Endodermal cell (in vitro differentiated cells): Measurements from ENCODE around the gene SND1. TPM values are rescaled to one million over a fixed set of nuclear protein-coding genes. Genes with fewer than 3 reads are reported as not detected.

ENCODE experiments used
- DNase-seq: peaks from one replicate; pipeline ENCODE4 v3.0.0-alpha.2; 2017
- H3K27ac ChIP-seq: 2 replicates; pipeline ENCODE4 v1.5.1; 2013; ENCODE audit warnings: mild to moderate bottlenecking, low read depth, low read length, moderate library complexity
- H3K27me3 ChIP-seq: 2 replicates; pipeline ENCODE4 v1.6.1; 2013; ENCODE audit warnings: mild to moderate bottlenecking, low read length, moderate library complexity; ENCODE audit not compliant: insufficient read depth, control insufficient read depth, poor library complexity, severe bottlenecking
- H3K36me3 ChIP-seq: 2 replicates; pipeline ENCODE4 v1.7.0; 2013; ENCODE audit warnings: mild to moderate bottlenecking, low read length, moderate library complexity; ENCODE audit not compliant: control insufficient read depth, insufficient read depth
- H3K4me1 ChIP-seq: one replicate; pipeline ENCODE4 v1.7.0; 2013; ENCODE audit warnings: low read length; ENCODE audit not compliant: control insufficient read depth, insufficient read depth
- H3K4me3 ChIP-seq: 2 replicates; pipeline ENCODE4 v1.5.1; 2013; ENCODE audit warnings: mild to moderate bottlenecking, low read length, moderate library complexity
- H3K9ac ChIP-seq: 2 replicates; pipeline ENCODE4 v1.6.1; 2013; ENCODE audit warnings: mild to moderate bottlenecking, low read length, moderate library complexity; ENCODE audit not compliant: poor library complexity, severe bottlenecking; ENCODE audit errors: extremely low read depth
- H3K9me3 ChIP-seq: 2 replicates; pipeline ENCODE4 v1.6.1; 2013; ENCODE audit warnings: mild to moderate bottlenecking, low read length, moderate library complexity; ENCODE audit not compliant: control insufficient read depth
- H3K27ac Mint-ChIP-seq: 2 replicates; pipeline ENCODE4 v1.8.0; 2020; ENCODE audit warnings: mixed read lengths
- H3K27me3 Mint-ChIP-seq: 2 replicates; pipeline ENCODE4 v1.8.0; 2021; ENCODE audit warnings: mild to moderate bottlenecking, mixed read lengths; ENCODE audit not compliant: insufficient read depth
- H3K36me3 Mint-ChIP-seq: 2 replicates; pipeline ENCODE4 v1.8.0; 2020; ENCODE audit warnings: low read depth, mixed read lengths
- H3K4me1 Mint-ChIP-seq: 2 replicates; pipeline ENCODE4 v1.8.0; 2020; ENCODE audit warnings: mixed read lengths
- H3K4me3 Mint-ChIP-seq: 2 replicates; pipeline ENCODE4 v1.8.0; 2020; ENCODE audit warnings: mild to moderate bottlenecking, moderate library complexity, mixed read lengths
- H3K9me3 Mint-ChIP-seq: 2 replicates; pipeline ENCODE4 v1.8.0; 2020; ENCODE audit warnings: mild to moderate bottlenecking, mixed read lengths
- WGBS, 2 experiments: methylation state at CpG; one replicate each; pipeline versions ENCODE4 v1.1.5 to v1.1.7; 2013; ENCODE audit warnings: missing lambda C conversion rate in 2 of 2, mixed read lengths in 1 of 2; ENCODE audit not compliant: insufficient coverage in 1 of 2, insufficient read length in 1 of 2; 5-methylcytosine and 5-hydroxymethylcytosine counted together
- total RNA-seq, 2 donors: library from RNA; stranded (reverse); fragmentation: NEBNext Ultra II Directional in 1 of 2; extraction: Animal tissue kit (Norgen Biotek cat#: 25700) in 1 of 2; gene quantifications; 2 replicates in 1 of 2; 3 replicates in 1 of 2; pipeline ENCODE4 v1.2.1, GENCODE V29; 2021
- TF ChIP-seq, protein P1 (sequence below): fragments of 200-600 bp; sonication (generic); conservative IDR thresholded peaks from 2 replicates; pipeline ENCODE4 v1.5.0; 2021; ENCODE audit warnings: antibody characterized with exemption, mild to moderate bottlenecking

The SND1 gene
- total RNA-seq, 2 donors from 2014 or later: 240 to 267 TPM

- TF ChIP-seq, protein P1, sequence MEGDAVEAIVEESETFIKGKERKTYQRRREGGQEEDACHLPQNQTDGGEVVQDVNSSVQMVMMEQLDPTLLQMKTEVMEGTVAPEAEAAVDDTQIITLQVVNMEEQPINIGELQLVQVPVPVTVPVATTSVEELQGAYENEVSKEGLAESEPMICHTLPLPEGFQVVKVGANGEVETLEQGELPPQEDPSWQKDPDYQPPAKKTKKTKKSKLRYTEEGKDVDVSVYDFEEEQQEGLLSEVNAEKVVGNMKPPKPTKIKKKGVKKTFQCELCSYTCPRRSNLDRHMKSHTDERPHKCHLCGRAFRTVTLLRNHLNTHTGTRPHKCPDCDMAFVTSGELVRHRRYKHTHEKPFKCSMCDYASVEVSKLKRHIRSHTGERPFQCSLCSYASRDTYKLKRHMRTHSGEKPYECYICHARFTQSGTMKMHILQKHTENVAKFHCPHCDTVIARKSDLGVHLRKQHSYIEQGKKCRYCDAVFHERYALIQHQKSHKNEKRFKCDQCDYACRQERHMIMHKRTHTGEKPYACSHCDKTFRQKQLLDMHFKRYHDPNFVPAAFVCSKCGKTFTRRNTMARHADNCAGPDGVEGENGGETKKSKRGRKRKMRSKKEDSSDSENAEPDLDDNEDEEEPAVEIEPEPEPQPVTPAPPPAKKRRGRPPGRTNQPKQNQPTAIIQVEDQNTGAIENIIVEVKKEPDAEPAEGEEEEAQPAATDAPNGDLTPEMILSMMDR: no peak
- no peaks in the 10 kb centered on the region for H3K4me1 ChIP-seq
- no peaks in the 10 kb centered on the region for H3K9me3 Mint-ChIP-seq
- no peaks in the 10 kb centered on the region for H3K27me3 ChIP-seq
- peaks cover 3% of the 10 kb centered on the region for H3K36me3 Mint-ChIP-seq
- H3K27ac Mint-ChIP-seq: no peak overlapping the region
- H3K36me3 ChIP-seq: peaks cover 31% of the 10 kb centered on the region
- 92 to 100% methylated on average over 5 to 8 of the region's 8 CpGs for WGBS, 2 experiments
- H3K4me3 Mint-ChIP-seq: no peak overlapping the region
- H3K9ac ChIP-seq: no peak overlapping the region
- no peak overlapping the region for H3K27ac ChIP-seq
- H3K27me3 Mint-ChIP-seq: no peaks in the 10 kb centered on the region
- no peak for DNase-seq
- no peak overlapping the region for H3K4me3 ChIP-seq
- H3K4me1 Mint-ChIP-seq: no peaks in the 10 kb centered on the region
- no peaks in the 10 kb centered on the region for H3K9me3 ChIP-seq
Measured at GRCh38 chr7:128068785-128069184, 416.8 kb downstream of the SND1 start.

DNA sequence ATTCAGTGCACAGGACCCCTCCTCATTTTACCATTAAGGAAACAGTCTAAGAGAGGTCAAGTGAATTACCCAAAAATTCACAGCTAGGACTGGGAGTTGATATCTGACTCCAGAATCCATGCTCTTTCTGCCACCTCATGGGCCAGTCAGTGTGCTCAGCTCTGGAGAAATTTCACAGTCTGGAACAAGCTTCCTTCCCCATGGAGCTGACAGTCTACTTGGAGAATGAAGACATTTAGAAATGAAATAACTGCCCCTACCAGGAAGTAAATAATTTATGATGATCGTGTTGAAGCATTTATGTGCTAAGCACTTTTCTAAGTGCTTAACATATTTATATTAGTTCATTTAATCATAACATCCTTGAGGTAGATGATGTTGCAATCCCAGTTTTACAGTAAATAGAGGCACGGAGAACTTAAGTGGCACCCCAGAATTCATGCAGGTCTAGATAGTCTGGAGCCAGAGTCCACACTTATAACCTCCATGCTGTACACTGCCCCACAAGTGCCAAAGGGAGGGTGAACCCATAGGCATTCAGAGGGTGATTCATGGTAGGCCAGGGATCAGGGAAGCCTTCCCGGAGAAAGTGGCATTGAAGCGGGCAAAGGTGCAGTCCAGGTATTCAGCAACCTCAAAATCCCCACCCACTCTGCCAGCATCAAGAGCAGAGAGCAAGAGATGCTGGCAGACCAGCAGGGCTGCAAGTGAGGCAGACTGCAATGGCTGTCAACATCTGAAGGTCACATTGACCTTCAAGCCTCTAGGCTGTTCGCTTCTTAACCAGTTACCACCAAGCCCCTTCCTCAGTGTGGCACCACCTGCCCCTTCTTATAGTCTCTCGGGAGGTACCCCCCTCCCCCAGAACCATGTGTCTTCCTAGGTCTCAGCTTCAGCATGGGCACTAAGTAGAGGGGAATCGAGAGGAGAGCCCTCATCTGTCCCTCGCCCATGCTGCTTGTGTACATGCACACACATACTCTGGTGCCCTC lies 417.7 kb downstream of the SND1 start:
- TF ChIP-seq, protein P1: no peak
- no peak for DNase-seq
- 92 to 96% methylated on average over 2 to 8 of the region's 8 CpGs for WGBS, 2 experiments
- H3K27ac Mint-ChIP-seq: no peak overlapping the region
- no peaks in the 10 kb centered on the region for H3K27me3 ChIP-seq
- no peaks in the 10 kb centered on the region for H3K4me1 ChIP-seq
- no peaks in the 10 kb centered on the region for H3K4me1 Mint-ChIP-seq
- H3K27me3 Mint-ChIP-seq: no peaks in the 10 kb centered on the region
- H3K36me3 ChIP-seq: peaks cover 26% of the 10 kb centered on the region
- H3K4me3 Mint-ChIP-seq: no peak overlapping the region
- H3K4me3 ChIP-seq: no peak overlapping the region
- no peak overlapping the region for H3K27ac ChIP-seq
- no peak overlapping the region for H3K9ac ChIP-seq
- H3K9me3 ChIP-seq: no peaks in the 10 kb centered on the region
- H3K36me3 Mint-ChIP-seq: peaks cover 3% of the 10 kb centered on the region
- no peaks in the 10 kb centered on the region for H3K9me3 Mint-ChIP-seq

DNA sequence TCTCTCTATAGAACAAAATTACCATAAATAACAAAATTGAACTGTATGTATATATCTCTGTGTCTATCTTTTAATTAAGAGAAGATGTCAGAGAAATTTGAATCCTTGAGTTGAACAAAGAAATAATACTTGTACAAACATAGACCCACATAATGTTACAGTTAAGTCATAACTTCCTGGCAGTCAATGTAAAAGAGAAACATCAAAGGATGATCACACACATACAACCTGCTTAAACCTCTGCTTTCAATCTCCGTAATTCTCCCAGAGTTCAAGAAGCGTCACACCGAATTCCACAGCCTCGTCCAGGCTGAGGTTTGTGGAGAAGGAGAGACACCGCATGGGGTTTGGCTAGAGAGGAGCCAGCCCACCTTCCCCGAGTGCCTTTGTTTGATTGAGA lies 419.4 kb downstream of the SND1 start:
- no peaks in the 10 kb centered on the region for H3K9me3 ChIP-seq
- no peak overlapping the region for H3K4me3 Mint-ChIP-seq

More for the DNA sequence above, 419.4 kb downstream of the SND1 start:
- no peak overlapping the region for H3K4me3 ChIP-seq
- Mint-ChIP-seq H3K27ac (no peak overlapping the region), H3K27me3 (no peaks in the 10 kb centered on the region), H3K4me1 (no peaks in the 10 kb centered on the region), H3K36me3 (peaks cover 3% of the 10 kb centered on the region), H3K9me3 (no peaks in the 10 kb centered on the region)
- no peaks in the 10 kb centered on the region for H3K27me3 ChIP-seq
- no peak for DNase-seq
- TF ChIP-seq, protein P1: no peak
- H3K4me1 ChIP-seq: no peaks in the 10 kb centered on the region
- no peak overlapping the region for H3K9ac ChIP-seq
- 81 to 96% methylated on average over 5 to 6 of the region's 6 CpGs for WGBS, 2 experiments
- no peak overlapping the region for H3K27ac ChIP-seq
- peaks cover 29% of the 10 kb centered on the region for H3K36me3 ChIP-seq
